ENCODE data around the gene LDLRAD1. TPM values are rescaled to one million over a fixed set of nuclear protein-coding genes. Genes with fewer than 3 reads are reported as not detected.

The LDLRAD1 gene
- total RNA-seq, 1 experiment from 2014 or later: 0.30 TPM

- H3K4me2 ChIP-seq (ENCODE audit: low read length): no peak overlapping the region
- H3K9me3 ChIP-seq (ENCODE audit: control insufficient read depth in 1 of 2, insufficient read depth in 1 of 2, low read depth in 1 of 2, low read length in 2 of 2): no peaks in the 10 kb centered on the region
- H3K9me2 ChIP-seq (ENCODE audit: insufficient read depth): no peaks in the 10 kb centered on the region
- no peak for TF ChIP-seq SIN3A (IDR thresholded peaks at IDR 0.05; ENCODE audit: low read depth)
- TF ChIP-seq ZFX (IDR thresholded peaks at IDR 0.05): no peak
- no peak for TF ChIP-seq EZH2phosphoT487 (IDR thresholded peaks at IDR 0.05; ENCODE audit: borderline replicate concordance)
- no peak for TF ChIP-seq REST (IDR thresholded peaks at IDR 0.05; ENCODE audit: low read depth)
- no peak for TF ChIP-seq ELF1 (IDR thresholded peaks at IDR 0.05; ENCODE audit: borderline replicate concordance, low read depth)
- TF ChIP-seq POLR2A (IDR thresholded peaks at IDR 0.05; ENCODE audit: borderline replicate concordance, extremely low read depth, insufficient read depth, insufficient read length): no peak
- TF ChIP-seq CBX3 (IDR thresholded peaks at IDR 0.05; ENCODE audit: low read depth): no peak
- TF ChIP-seq RAD21 (IDR thresholded peaks at IDR 0.05; ENCODE audit: low read depth): peak; percentile 75
- no peak for TF ChIP-seq POLR2AphosphoS5 (IDR thresholded peaks at IDR 0.05; ENCODE audit: low read depth, low read length)
- peak; percentile 57 to 81 (median 68) for TF ChIP-seq CTCF (IDR thresholded peaks at IDR 0.05 in 2 of 3, conservative IDR thresholded peaks at IDR 0.05 in 1 of 3; ENCODE audit: borderline replicate concordance in 1 of 3, insufficient read depth in 1 of 3, low read depth in 2 of 3, low read length in 2 of 3)
- no peak for TF ChIP-seq SRF (IDR thresholded peaks at IDR 0.05; ENCODE audit: low read depth)
- TF ChIP-seq CEBPB (IDR thresholded peaks at IDR 0.05; ENCODE audit: low read depth): no peak
- TF ChIP-seq ZNF274 (IDR thresholded peaks at IDR 0.05; ENCODE audit: low read depth, low read length): no peak
- H2AFZ ChIP-seq (ENCODE audit: low read depth, low read length, poor library complexity, severe bottlenecking): no peak overlapping the region
- H4K20me1 ChIP-seq (ENCODE audit: insufficient read depth): no peaks in the 10 kb centered on the region
- H3K9ac ChIP-seq (ENCODE audit: low read length): no peak overlapping the region
- peaks cover 36% of the 10 kb centered on the region for H3K79me2 ChIP-seq (ENCODE audit: insufficient read depth, low read length)
- ChIA-PET POLR2A (interaction anchor here (1.8 kb wide), 1 partner anchor 14 kb away, joined by 6 read pairs; the partner anchor contains the start of genes IFT25 and LRRC42), CTCF (interaction anchor here (0.6 to 3.6 kb wide), 23 partner anchors 8 to 681 kb away, joined by 3 to 63 read pairs (median 4); partner anchors contain the start of genes IFT25 and LRRC42), RAD21 (ENCODE audit: low non-redundant PET in 1 of 2, low total read pairs in 2 of 2, uncharacterized antibody in 2 of 2, unreplicated experiment in 2 of 2) (interaction anchor here (0.7 to 1.8 kb wide), 4 partner anchors 46 to 526 kb away, joined by 3 to 8 read pairs (median 5); no protein-coding TSS in a partner anchor)
- no peak overlapping the region for H3K4me3 ChIP-seq (replicated peaks in 1 of 2; ENCODE audit: low read depth in 1 of 2, low read length in 2 of 2)
- DNase-seq (ENCODE audit: low read depth, low spot score): no peak
- no TSS peak for BruUV-seq (replicated peaks)
- intact Hi-C loops (cut with micrococcal nuclease): loop anchor here (1.0 to 10.0 kb wide), 4 partner anchors 81 to 475 kb away; partner anchors contain the start of genes TCEANC2 and TMEM59
- ATAC-seq: 0 out of 2 replicates have a peak, but pooled peaks have one; percentile 31
- no peak overlapping the region for H3K27ac ChIP-seq (ENCODE audit: low read depth, low read length)
- H3K27me3 ChIP-seq (ENCODE audit: insufficient read depth, low read length): no peaks in the 10 kb centered on the region
- H3K4me1 ChIP-seq (ENCODE audit: control insufficient read depth in 1 of 2, insufficient read depth in 2 of 2, low read length in 2 of 2): peaks cover 26 to 34% of the 10 kb centered on the region in 2 experiments
- peaks cover 41 to 42% of the 10 kb centered on the region in 2 experiments for H3K36me3 ChIP-seq (ENCODE audit: control insufficient read depth in 1 of 2, insufficient read depth in 2 of 2, low read length in 2 of 2)
Measured at GRCh38 chr1:53959664-53960250, 58.2 kb downstream of the LDLRAD1 start.

Data from HCT116 (cell line).